ENCODE data around the gene DLG3. TPM values are rescaled to one million over a fixed set of nuclear protein-coding genes. Genes with fewer than 3 reads are reported as not detected.

DLG3 gene
- polyA plus RNA-seq, 1 donor from 2014 or later, result 66.5 TPM

- Histone ChIP-seq H3K4me3 (ENCODE audit: low read length) (no peak overlapping the region), H3K27me3 (ENCODE audit: insufficient read depth, low read depth, low read length) (no peaks in the 10 kb centered on the region), H3F3A (ENCODE audit: insufficient read depth, low read length, poor library complexity, severe bottlenecking) (no peaks in the 10 kb centered on the region), H2AFZ (ENCODE audit: low read depth, low read length) (no peak overlapping the region), H3K4me2 (ENCODE audit: low read length) (no peak overlapping the region), H4K20me1 (ENCODE audit: insufficient read depth) (no peaks in the 10 kb centered on the region), H3K9me2 (ENCODE audit: insufficient read depth, low read length) (no peaks in the 10 kb centered on the region), H3K36me3 (ENCODE audit: insufficient read depth, low read length) (no peaks in the 10 kb centered on the region), H3K79me2 (replicated peaks; ENCODE audit: insufficient read depth, low read length) (no peaks in the 10 kb centered on the region), H3K9ac (ENCODE audit: low read length) (no peak overlapping the region), H3K9me3 (ENCODE audit: low read length) (no peaks in the 10 kb centered on the region), H3K27ac (ENCODE audit: low read length) (no peak overlapping the region)
- no peak for TF ChIP-seq EP300 (conservative IDR thresholded peaks at IDR 0.05; ENCODE audit: poor library complexity, severe bottlenecking)
- no peak for TF ChIP-seq EZH2 (IDR thresholded peaks at IDR 0.05; ENCODE audit: borderline replicate concordance, insufficient read depth, low read length, poor library complexity, severe bottlenecking)
- no peak for TF ChIP-seq RAD21 (conservative IDR thresholded peaks at IDR 0.05)
- TF ChIP-seq POLR2AphosphoS5 (IDR thresholded peaks at IDR 0.05), result no peak
- TF ChIP-seq TAF1 (IDR thresholded peaks at IDR 0.05; ENCODE audit: low read depth), result no peak
- TF ChIP-seq CTCF (IDR thresholded peaks at IDR 0.05; ENCODE audit: poor library complexity, severe bottlenecking), result no peak
- no peak for TF ChIP-seq MXI1 (conservative IDR thresholded peaks at IDR 0.05; ENCODE audit: poor library complexity, severe bottlenecking)
- no peak for TF ChIP-seq SMC3 (conservative IDR thresholded peaks at IDR 0.05; ENCODE audit: poor library complexity)
- no peak for TF ChIP-seq REST (IDR thresholded peaks at IDR 0.05; ENCODE audit: borderline replicate concordance)
These were observed 44.2 kb downstream of the DLG3 start for GRCh38 chrX:70488856-70489255.

- Histone ChIP-seq H3K9ac (ENCODE audit: low read length) (no peak overlapping the region), H3K27ac (ENCODE audit: low read length) (no peak overlapping the region), H4K20me1 (ENCODE audit: insufficient read depth) (no peaks in the 10 kb centered on the region), H3K36me3 (ENCODE audit: insufficient read depth, low read length) (no peaks in the 10 kb centered on the region), H3K79me2 (replicated peaks; ENCODE audit: insufficient read depth, low read length) (no peaks in the 10 kb centered on the region), H3K4me3 (ENCODE audit: low read length) (no peak overlapping the region), H3K27me3 (ENCODE audit: insufficient read depth, low read depth, low read length) (no peaks in the 10 kb centered on the region), H2AFZ (ENCODE audit: low read depth, low read length) (no peak overlapping the region), H3K9me3 (ENCODE audit: low read length) (no peaks in the 10 kb centered on the region), H3K4me2 (ENCODE audit: low read length) (no peak overlapping the region), H3K9me2 (ENCODE audit: insufficient read depth, low read length) (no peaks in the 10 kb centered on the region), H3F3A (ENCODE audit: insufficient read depth, low read length, poor library complexity, severe bottlenecking) (no peaks in the 10 kb centered on the region)
- TF ChIP-seq POLR2AphosphoS5 (IDR thresholded peaks at IDR 0.05), result no peak
- TF ChIP-seq RAD21 (conservative IDR thresholded peaks at IDR 0.05), result no peak
- TF ChIP-seq CTCF (IDR thresholded peaks at IDR 0.05; ENCODE audit: poor library complexity, severe bottlenecking), result no peak
- no peak for TF ChIP-seq SMC3 (conservative IDR thresholded peaks at IDR 0.05; ENCODE audit: poor library complexity)
- no peak for TF ChIP-seq EP300 (conservative IDR thresholded peaks at IDR 0.05; ENCODE audit: poor library complexity, severe bottlenecking)
- no peak for TF ChIP-seq REST (IDR thresholded peaks at IDR 0.05; ENCODE audit: borderline replicate concordance)
- no peak for TF ChIP-seq MXI1 (conservative IDR thresholded peaks at IDR 0.05; ENCODE audit: poor library complexity, severe bottlenecking)
- TF ChIP-seq EZH2 (IDR thresholded peaks at IDR 0.05; ENCODE audit: borderline replicate concordance, insufficient read depth, low read length, poor library complexity, severe bottlenecking), result no peak
- no peak for TF ChIP-seq TAF1 (IDR thresholded peaks at IDR 0.05; ENCODE audit: low read depth)
These were observed 49.8 kb downstream of the DLG3 start for GRCh38 chrX:70494441-70494840.

Data from neural cell (in vitro differentiated cells).